ENCODE measurements around the gene TMEM130.
"Not testable (repeated sequence)": the region's sequence is repeated elsewhere in the genome, so short reads cannot be mapped to it uniquely, and the experiment has no call there.

TMEM130 gene

GRCh38 chr7:98877692-98878364, 8.0 kb upstream of the TMEM130 start:
- intact Hi-C loops (cut with DNase I; ENCODE audit: low total_unique reads) = no loop called here
- H3K4me3 ChIP-seq = peak overlapping the region; percentile 72 to 94
- TF ChIP-seq CTCF (IDR thresholded peaks at IDR 0.05) = no peak
- no peaks in the 10 kb centered on the region for H3K27me3 ChIP-seq
- no peaks in the 10 kb centered on the region for H3K9me3 ChIP-seq
- DNase-seq = no peak
- peaks cover 5 to 20% (median 11%) of the 10 kb centered on the region in 3 donors for H3K36me3 ChIP-seq
- H3K4me1 ChIP-seq = peaks cover 0 to 23% (median 14%) of the 10 kb centered on the region in 4 donors
- peak overlapping the region; percentile 87 to 95 for H3K27ac ChIP-seq

GRCh38 chr7:98877146-98877545, 7.3 kb upstream of the TMEM130 start:
- H3K36me3 ChIP-seq = peaks cover 4 to 13% (median 5%) of the 10 kb centered on the region in 3 donors
- H3K4me1 ChIP-seq = peaks cover 0 to 23% (median 14%) of the 10 kb centered on the region in 4 donors
- no peak for DNase-seq
- no peak for TF ChIP-seq CTCF (IDR thresholded peaks at IDR 0.05)
- no peak overlapping the region for H3K27ac ChIP-seq
- H3K4me3 ChIP-seq = no peak overlapping the region
- H3K27me3 ChIP-seq = no peaks in the 10 kb centered on the region
- H3K9me3 ChIP-seq = no peaks in the 10 kb centered on the region
- intact Hi-C loops (cut with DNase I; ENCODE audit: low total_unique reads) = no loop called here

- Histone ChIP-seq H3K27ac (no peak overlapping the region), H3K27me3 (no peaks in the 10 kb centered on the region), H3K36me3 (no peaks in the 10 kb centered on the region), H3K9me3 (no peaks in the 10 kb centered on the region), H3K4me3 (no peak overlapping the region), H3K4me1 (peaks cover 0 to 28% (median 20%) of the 10 kb centered on the region in 4 donors)
- no peak for DNase-seq
- intact Hi-C loops (cut with DNase I; ENCODE audit: low total_unique reads) = no loop called here
- no peak for TF ChIP-seq CTCF (IDR thresholded peaks at IDR 0.05)
These were observed 5.7 kb upstream of the TMEM130 start for GRCh38 chr7:98875501-98875900.

GRCh38 chr7:98874942-98875341, 5.1 kb upstream of the TMEM130 start:
- H3K4me1 ChIP-seq = peaks cover 0 to 29% (median 18%) of the 10 kb centered on the region in 4 donors
- H3K36me3 ChIP-seq = no peaks in the 10 kb centered on the region
- no peak for TF ChIP-seq CTCF (IDR thresholded peaks at IDR 0.05)
- no peaks in the 10 kb centered on the region for H3K9me3 ChIP-seq
- intact Hi-C loops (cut with DNase I; ENCODE audit: low total_unique reads) = no loop called here
- H3K4me3 ChIP-seq = no peak overlapping the region
- H3K27ac ChIP-seq = no peak overlapping the region
- no peak for DNase-seq
- H3K27me3 ChIP-seq = no peaks in the 10 kb centered on the region

GRCh38 chr7:98873610-98874009, 3.8 kb upstream of the TMEM130 start:
- H3K9me3 ChIP-seq; intact Hi-C loops (cut with DNase I; ENCODE audit: low total_unique reads): not testable (repeated sequence)
- DNase-seq = peak in 1 of 2 donors; percentile 39

GRCh38 chr7:98872328-98872924, 2.6 kb upstream of the TMEM130 start:
- H3K36me3 ChIP-seq = no peaks in the 10 kb centered on the region
- H3K27me3 ChIP-seq = no peaks in the 10 kb centered on the region
- H3K9me3 ChIP-seq = no peaks in the 10 kb centered on the region
- peak in 1 of 2 donors; percentile 23 for DNase-seq
- no peak for TF ChIP-seq CTCF (IDR thresholded peaks at IDR 0.05)
- intact Hi-C loops (cut with DNase I; ENCODE audit: low total_unique reads) = no loop called here
- H3K27ac ChIP-seq = no peak overlapping the region
- H3K4me3 ChIP-seq = no peak overlapping the region
- H3K4me1 ChIP-seq = peaks cover 0 to 33% (median 20%) of the 10 kb centered on the region in 4 donors

More at GRCh38 chr7:98873610-98874009, 3.8 kb upstream of the TMEM130 start:
- not testable (repeated sequence) for H3K27ac ChIP-seq, H3K36me3 ChIP-seq, H3K4me3 ChIP-seq, H3K27me3 ChIP-seq
- H3K4me1 ChIP-seq = peaks cover 0 to 29% (median 16%) of the 10 kb centered on the region in 4 donors

All from tibial artery (tissue), 4 donors.